Neuronal stem cell (in vitro differentiated cells): Measurements from ENCODE around the gene PGAM4.
"Not testable (repeated sequence)": the region's sequence is repeated elsewhere in the genome, so short reads cannot be mapped to it uniquely, and the experiment has no call there.

Experiments
- DNase-seq: peaks from one replicate; pipeline ENCODE4 v3.0.0-alpha.2; 2013; ENCODE audit warnings: low spot score
- H2AFZ ChIP-seq: one replicate; pipeline ENCODE4 v1.6.1; 2013; ENCODE audit warnings: mild to moderate bottlenecking, low read length, inconsistent platforms
- H2AK5ac ChIP-seq: 2 replicates; pipeline ENCODE4 v1.6.1; 2013; ENCODE audit warnings: low read depth, mild to moderate bottlenecking, inconsistent platforms, low read length, moderate library complexity, mixed read lengths
- H2BK120ac ChIP-seq: 2 replicates; pipeline ENCODE4 v1.6.1; 2013; ENCODE audit warnings: low read depth, mild to moderate bottlenecking, inconsistent platforms, low read length, moderate library complexity, mixed read lengths
- H2BK12ac ChIP-seq: one replicate; pipeline ENCODE4 v1.6.1; 2013; ENCODE audit warnings: low read length, inconsistent platforms
- H2BK15ac ChIP-seq: 2 replicates; pipeline ENCODE4 v1.6.1; 2013; ENCODE audit warnings: mild to moderate bottlenecking, low read length, inconsistent platforms, mixed read lengths
- H2BK5ac ChIP-seq: one replicate; pipeline ENCODE4 v1.6.1; 2013; ENCODE audit warnings: inconsistent platforms, mild to moderate bottlenecking, low read length, moderate library complexity
- H3K14ac ChIP-seq: one replicate; pipeline ENCODE4 v1.6.1; 2013; ENCODE audit warnings: low read length, inconsistent platforms
- H3K18ac ChIP-seq: 2 replicates; pipeline ENCODE4 v1.6.1; 2013; ENCODE audit warnings: low read length, inconsistent platforms
- H3K23ac ChIP-seq: 2 replicates; pipeline ENCODE4 v1.6.1; 2013; ENCODE audit warnings: low read depth, mild to moderate bottlenecking, mixed read lengths, low read length, inconsistent platforms; ENCODE audit not compliant: poor library complexity
- H3K27ac ChIP-seq: replicated peaks from 3 replicates; pipeline ENCODE4 v1.5.1; 2013; ENCODE audit warnings: low read length, inconsistent platforms
- H3K27me3 ChIP-seq, 3 experiments: 2 replicates each; pipeline ENCODE4 v1.6.1; 2013; ENCODE audit warnings: low read length in 3 of 3, mild to moderate bottlenecking in 2 of 3, inconsistent platforms in 1 of 3, low read depth in 1 of 3, mixed read lengths in 1 of 3, moderate library complexity in 1 of 3; ENCODE audit not compliant: control insufficient read depth in 3 of 3, insufficient read depth in 3 of 3
- H3K36me3 ChIP-seq, 2 donors: replicated peaks in 1 of 2; 2 replicates each; pipeline ENCODE4 v1.6.1; 2013; ENCODE audit warnings: low read length in 2 of 2; ENCODE audit not compliant: control insufficient read depth in 2 of 2, insufficient read depth in 2 of 2
- H3K4ac ChIP-seq: 2 replicates; pipeline ENCODE4 v1.6.1; 2013; ENCODE audit warnings: inconsistent platforms, mild to moderate bottlenecking, low read length, moderate library complexity
- H3K4me1 ChIP-seq, 2 donors: 1 replicate in 1 of 2; 2 replicates in 1 of 2; pipeline ENCODE4 v1.6.1; 2013; ENCODE audit warnings: low read length in 2 of 2, low read depth in 1 of 2; ENCODE audit not compliant: control insufficient read depth in 2 of 2, insufficient read depth in 1 of 2
- H3K4me2 ChIP-seq: one replicate; pipeline ENCODE4 v1.6.1; 2013; ENCODE audit warnings: mild to moderate bottlenecking, low read length, inconsistent platforms; ENCODE audit not compliant: insufficient read depth, poor library complexity, severe bottlenecking
- H3K4me3 ChIP-seq, 2 donors: 2 replicates each; pipeline ENCODE4 v1.5.1; 2013; ENCODE audit warnings: low read length in 2 of 2, mild to moderate bottlenecking in 2 of 2, inconsistent platforms in 1 of 2, moderate library complexity in 1 of 2
- H3K79me1 ChIP-seq: one replicate; pipeline ENCODE4 v1.6.1; 2013; ENCODE audit warnings: low read depth, mild to moderate bottlenecking, inconsistent platforms, low read length, moderate library complexity
- H3K9ac ChIP-seq: one replicate; pipeline ENCODE4 v1.6.1; 2013; ENCODE audit warnings: mild to moderate bottlenecking, low read depth, low read length, inconsistent platforms; ENCODE audit not compliant: poor library complexity
- H3K9me3 ChIP-seq, 2 donors: replicated peaks in 1 of 2; 2 replicates each; pipeline versions ENCODE3 to v1.6.1; 2013; ENCODE audit warnings: low read length in 2 of 2, mild to moderate bottlenecking in 2 of 2, inconsistent platforms in 1 of 2, low read depth in 1 of 2, mixed read lengths in 1 of 2, moderate library complexity in 1 of 2; ENCODE audit not compliant: control insufficient read depth in 2 of 2, insufficient read depth in 1 of 2
- H4K8ac ChIP-seq: one replicate; pipeline ENCODE4 v1.6.1; 2013; ENCODE audit warnings: low read depth, mild to moderate bottlenecking, inconsistent platforms, low read length, moderate library complexity
- H4K91ac ChIP-seq: one replicate; pipeline ENCODE4 v1.6.1; 2013; ENCODE audit warnings: low read length, low read depth, mild to moderate bottlenecking, inconsistent platforms; ENCODE audit not compliant: poor library complexity
- whole genome bisulfite sequencing, 2 donors: extraction: QIAGEN DNeasy Blood & Tissue Kit; methylation state at CpG; one replicate each; pipeline ENCODE4 v1.1.7; 2013; ENCODE audit warnings: missing lambda C conversion rate in 2 of 2, mixed read lengths in 1 of 2; ENCODE audit not compliant: insufficient read length in 2 of 2, insufficient replicate concordance in 1 of 2; ENCODE audit errors: extremely low coverage in 2 of 2; 5-methylcytosine and 5-hydroxymethylcytosine counted together

The PGAM4 gene

DNA sequence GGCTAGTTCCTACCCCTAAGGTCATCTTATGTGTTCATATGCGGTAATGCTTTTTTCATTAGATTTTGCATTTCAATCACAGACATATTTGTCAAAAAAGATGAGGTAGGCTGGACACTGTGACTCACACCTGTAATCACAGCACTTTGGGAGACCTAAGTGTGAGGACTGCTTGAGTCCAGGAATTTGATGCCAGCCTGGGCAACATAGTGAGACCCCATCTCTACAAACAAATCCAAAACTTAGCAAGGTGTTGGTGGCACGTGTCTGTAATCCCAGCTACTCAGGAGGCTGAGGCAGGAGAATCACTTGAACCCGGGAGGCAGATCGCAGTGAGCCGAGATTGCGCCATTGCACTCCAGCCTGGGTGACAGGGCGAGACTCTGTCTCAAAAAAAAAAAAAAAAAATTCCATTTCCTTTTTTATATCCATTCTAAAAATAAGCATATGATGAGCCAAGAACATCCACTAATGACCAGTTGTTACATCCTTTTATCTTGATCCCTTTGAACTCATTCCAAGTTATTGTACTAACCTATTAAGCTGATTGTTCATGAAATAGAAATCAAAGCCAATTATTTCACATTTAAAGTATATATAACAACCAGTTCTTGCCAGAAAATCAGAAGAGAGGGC is 23.4 kb downstream of the PGAM4 start:
- H2BK120ac ChIP-seq: no peak overlapping the region
- H3K4me1 ChIP-seq: no peaks in the 10 kb centered on the region
- H3K9me3 ChIP-seq: no peaks in the 10 kb centered on the region
- H3K9ac ChIP-seq: no peak overlapping the region
- no peaks in the 10 kb centered on the region for H3K27me3 ChIP-seq
- no peak overlapping the region for H3K4ac ChIP-seq
- no peak overlapping the region for H4K91ac ChIP-seq
- H2AK5ac ChIP-seq: no peak overlapping the region
- H2BK12ac ChIP-seq: no peak overlapping the region
- no peak overlapping the region for H3K4me2 ChIP-seq
- H3K18ac ChIP-seq: no peak overlapping the region
- H3K27ac ChIP-seq: no peak overlapping the region
- H2BK5ac ChIP-seq: no peak overlapping the region
- DNase-seq: no peak
- H2BK15ac ChIP-seq: no peak overlapping the region
- no peaks in the 10 kb centered on the region for H3K79me1 ChIP-seq
- no peaks in the 10 kb centered on the region for H3K36me3 ChIP-seq
- no peak overlapping the region for H4K8ac ChIP-seq
- no peak overlapping the region for H3K14ac ChIP-seq
- no peak overlapping the region for H2AFZ ChIP-seq
- H3K23ac ChIP-seq: no peak overlapping the region
- no CpG with 5 or more reads among the region's 7 CpGs for WGBS, 2 donors
- H3K4me3 ChIP-seq: no peak overlapping the region

DNA sequence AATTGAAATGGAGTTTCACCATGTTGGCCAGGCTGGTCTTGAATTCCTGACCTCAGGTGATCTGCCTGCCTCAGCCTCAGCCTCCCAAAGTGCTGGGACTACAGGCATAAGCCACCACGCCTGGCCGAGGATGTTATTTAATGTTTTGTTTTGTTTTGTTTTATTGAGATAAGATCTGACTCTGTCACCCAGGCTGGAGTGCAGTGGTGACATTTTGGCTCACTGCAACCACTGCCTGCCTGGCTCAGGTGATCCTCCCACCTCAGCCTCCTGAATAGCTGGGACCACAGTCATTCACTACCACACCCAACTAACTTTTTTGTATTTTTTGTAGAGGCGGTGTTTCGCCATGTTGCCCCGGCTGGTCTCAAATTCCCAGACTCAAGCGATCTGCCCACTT is 24.4 kb downstream of the PGAM4 start:
- not testable (repeated sequence) for H3K79me1 ChIP-seq, H2BK120ac ChIP-seq, H3K4me3 ChIP-seq, H3K4ac ChIP-seq, H2AK5ac ChIP-seq, H3K27me3 ChIP-seq, H3K36me3 ChIP-seq, DNase-seq, H3K18ac ChIP-seq, H3K23ac ChIP-seq, H3K9me3 ChIP-seq, H2BK5ac ChIP-seq, H4K91ac ChIP-seq, H3K14ac ChIP-seq, H2BK15ac ChIP-seq, H4K8ac ChIP-seq, H2AFZ ChIP-seq, H3K9ac ChIP-seq, H3K4me2 ChIP-seq, H3K4me1 ChIP-seq, H3K27ac ChIP-seq, H2BK12ac ChIP-seq
- WGBS, 2 donors: no CpG with 5 or more reads among the region's 6 CpGs

DNA sequence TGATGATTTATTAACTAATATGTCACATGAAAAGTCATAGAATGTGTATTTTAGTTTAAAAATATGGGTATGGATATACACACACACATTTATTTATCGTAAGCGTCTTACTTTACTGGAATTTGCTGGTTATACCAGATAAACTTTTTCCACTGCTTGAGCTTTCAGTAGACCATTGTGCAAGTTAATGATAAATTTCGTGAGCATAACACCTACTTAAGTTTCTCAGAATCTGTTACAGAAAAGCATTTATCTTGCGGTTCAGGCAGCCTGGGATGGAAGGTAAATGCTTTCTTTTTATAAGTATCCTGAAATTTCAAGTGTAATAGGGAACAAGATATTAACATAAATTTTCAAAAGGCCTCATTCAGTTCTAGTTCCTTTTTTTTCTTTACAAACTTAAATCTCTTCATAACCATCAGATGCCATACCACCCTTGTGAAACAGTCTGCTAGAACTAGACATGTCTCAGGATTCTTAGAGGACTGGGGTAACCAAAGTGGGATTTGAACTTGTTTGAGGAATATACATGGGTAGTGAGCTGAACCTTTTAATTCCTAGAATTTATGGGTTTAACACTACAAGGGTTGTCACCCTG is 31.3 kb downstream of the PGAM4 start:
- H4K91ac ChIP-seq: no peak overlapping the region
- H3K27ac ChIP-seq: no peak overlapping the region
- H2BK5ac ChIP-seq: no peak overlapping the region
- no peak overlapping the region for H3K4me2 ChIP-seq
- H3K23ac ChIP-seq: no peak overlapping the region
- no peak overlapping the region for H3K9ac ChIP-seq
- no peaks in the 10 kb centered on the region for H3K27me3 ChIP-seq
- H2BK120ac ChIP-seq: no peak overlapping the region
- no peaks in the 10 kb centered on the region for H3K4me1 ChIP-seq
- WGBS, 2 donors: no CpG with 5 or more reads among the region's 4 CpGs
- no peak overlapping the region for H3K4me3 ChIP-seq
- no peak overlapping the region for H4K8ac ChIP-seq
- H2AFZ ChIP-seq: no peak overlapping the region
- H3K4ac ChIP-seq: no peak overlapping the region
- H2BK15ac ChIP-seq: no peak overlapping the region
- no peaks in the 10 kb centered on the region for H3K79me1 ChIP-seq
- H2AK5ac ChIP-seq: no peak overlapping the region
- H3K14ac ChIP-seq: no peak overlapping the region
- no peaks in the 10 kb centered on the region for H3K9me3 ChIP-seq
- H3K18ac ChIP-seq: no peak overlapping the region
- H3K36me3 ChIP-seq: no peaks in the 10 kb centered on the region
- H2BK12ac ChIP-seq: no peak overlapping the region
- no peak for DNase-seq

DNA sequence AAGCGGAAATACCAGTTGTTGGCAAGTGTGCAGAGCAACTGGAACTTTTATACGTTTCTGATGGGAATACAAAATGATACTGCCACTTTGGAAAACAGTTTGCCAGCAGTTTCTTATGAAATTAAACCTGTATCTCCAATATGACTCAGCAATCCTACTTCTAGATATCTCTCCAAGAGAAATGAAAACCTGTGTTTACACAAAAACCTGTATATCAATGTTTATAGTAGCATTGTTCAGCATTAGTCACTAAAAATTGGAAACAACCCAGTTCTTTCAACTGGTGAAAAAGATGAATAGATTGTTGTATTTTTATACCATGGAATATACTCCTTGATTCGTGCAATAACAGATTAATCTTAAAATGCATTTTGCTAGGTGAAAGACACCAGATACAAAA is 32.1 kb downstream of the PGAM4 start:
- Histone ChIP-seq H4K8ac (no peak overlapping the region), H3K9me3 (peaks cover 0 to 1% of the 10 kb centered on the region in 2 donors), H3K27ac (no peak overlapping the region), H3K9ac (no peak overlapping the region), H2AFZ (no peak overlapping the region), H3K79me1 (no peaks in the 10 kb centered on the region), H3K4me1 (no peaks in the 10 kb centered on the region), H2BK15ac (no peak overlapping the region), H3K4me3 (no peak overlapping the region), H2BK12ac (no peak overlapping the region), H2BK5ac (no peak overlapping the region), H3K4me2 (no peak overlapping the region), H3K27me3 (no peaks in the 10 kb centered on the region), H3K18ac (no peak overlapping the region), H2BK120ac (no peak overlapping the region), H3K36me3 (no peaks in the 10 kb centered on the region), H2AK5ac (no peak overlapping the region), H4K91ac (no peak overlapping the region), H3K23ac (no peak overlapping the region), H3K4ac (no peak overlapping the region), H3K14ac (no peak overlapping the region)
- no CpG with 5 or more reads among the region's 3 CpGs for WGBS, 2 donors
- DNase-seq: no peak
